HCT116 (cell line): ENCODE data around the gene CIROP. TPM values are rescaled to one million over a fixed set of nuclear protein-coding genes. Genes with fewer than 3 reads are reported as not detected.

ENCODE experiments used
- ATAC-seq: fragments of 200-7000 bp; cut with Tn5 transposase; 2 replicates; pipeline ENCODE4 v1.9.1; 2020; ENCODE audit warnings: mild to moderate bottlenecking, moderate library complexity
- BruUV-seq: library from RNA; stranded (reverse); fragments of 400-500 nt; replicated peaks from 2 replicates; lab custom pipeline; 2021; lab: Mats Ljungman, UMichigan
- CTCF ChIA-PET: fragments of 300-600 bp; sonication (Branson Sonifier 250); formaldehyde crosslinking; loops from one replicate; lab custom pipeline; 2021; ENCODE audit warnings: antibody characterized with exemption; lab: Charles Lee
- POLR2A ChIA-PET: fragments of 300-600, 350-600 bp; sonication (Branson Sonifier 250); formaldehyde crosslinking; loops from one replicate; lab custom pipeline; 2021; ENCODE audit warnings: antibody characterized with exemption; lab: Charles Lee
- RAD21 ChIA-PET, 2 experiments: fragments of 300-600 bp; sonication (Branson Sonifier 250); formaldehyde crosslinking; loops; one replicate each; lab custom pipeline; 2023; ENCODE audit warnings: low total read pairs in 2 of 2; ENCODE audit not compliant: uncharacterized antibody in 2 of 2, unreplicated experiment in 2 of 2, low non-redundant PET in 1 of 2; lab: Charles Lee
- DNase-seq: peaks from one replicate; pipeline ENCODE4 v3.0.0-alpha.2; 2010; ENCODE audit warnings: low read depth, low spot score
- H2AFZ ChIP-seq: fragments of 200-600 bp; shearing (Covaris generic), sonication (generic); 2 replicates; pipeline ENCODE4 v1.6.1; 2017; ENCODE audit warnings: low read depth, mixed run types, mixed read lengths, antibody characterized with exemption, low read length; ENCODE audit not compliant: poor library complexity, severe bottlenecking
- H3K27ac ChIP-seq: 2 replicates; pipeline ENCODE4 v1.5.1; 2012; ENCODE audit warnings: low read depth, low read length
- H3K27me3 ChIP-seq: fragments of 200-600 bp; sonication (generic); 2 replicates; pipeline ENCODE4 v1.6.1; 2016; ENCODE audit warnings: mixed run types, low read length, mixed read lengths; ENCODE audit not compliant: insufficient read depth
- H3K36me3 ChIP-seq, 2 experiments: fragments of 200-500 bp in 1 of 2; fragments of 200-600 bp in 1 of 2; sonication (Bioruptor generic) in 1 of 2; sonication (generic) in 1 of 2; 2 replicates each; pipeline versions ENCODE4 v1.5.1 to v1.6.1; 2014 to 2016; ENCODE audit warnings: low read length in 2 of 2, inconsistent platforms in 1 of 2, mixed read lengths in 1 of 2, mixed run types in 1 of 2; ENCODE audit not compliant: insufficient read depth in 2 of 2, control insufficient read depth in 1 of 2
- H3K4me1 ChIP-seq, 2 experiments: fragments of 200-600 bp in 1 of 2; sonication (generic) in 1 of 2; 2 replicates each; pipeline versions ENCODE4 v1.5.1 to v1.6.1; 2012 to 2017; ENCODE audit warnings: low read length in 2 of 2, inconsistent platforms in 1 of 2, mild to moderate bottlenecking in 1 of 2, mixed read lengths in 1 of 2, mixed run types in 1 of 2, moderate library complexity in 1 of 2; ENCODE audit not compliant: insufficient read depth in 2 of 2, control insufficient read depth in 1 of 2
- H3K4me2 ChIP-seq: fragments of 200-600 bp; sonication (generic); 2 replicates; pipeline ENCODE4 v1.6.1; 2017; ENCODE audit warnings: mixed run types, low read length, mixed read lengths
- H3K4me3 ChIP-seq, 2 experiments: fragments of 200-600 bp in 1 of 2; sonication (generic) in 1 of 2; replicated peaks in 1 of 2; 2 replicates each; pipeline ENCODE4 v1.5.1; 2011 to 2016; ENCODE audit warnings: low read length in 2 of 2, control low read depth in 1 of 2, low read depth in 1 of 2, mild to moderate bottlenecking in 1 of 2, mixed read lengths in 1 of 2, mixed run types in 1 of 2
- H3K79me2 ChIP-seq: fragments of 200-600 bp; sonication (generic); 2 replicates; pipeline ENCODE4 v1.6.1; 2017; ENCODE audit warnings: mild to moderate bottlenecking, mixed run types, low read length, moderate library complexity, mixed read lengths; ENCODE audit not compliant: insufficient read depth
- H3K9ac ChIP-seq: fragments of 200-600 bp; sonication (generic); 2 replicates; pipeline ENCODE4 v1.6.1; 2016; ENCODE audit warnings: low read length, mixed read lengths
- H3K9me2 ChIP-seq: fragments of 200-600 bp; sonication (generic), shearing (Covaris generic); 2 replicates; pipeline ENCODE4 v1.6.1; 2017; ENCODE audit warnings: mixed run types, mild to moderate bottlenecking, moderate library complexity; ENCODE audit not compliant: insufficient read depth
- H3K9me3 ChIP-seq, 2 experiments: fragments of 200-500 bp in 1 of 2; fragments of 200-600 bp in 1 of 2; sonication (Bioruptor generic) in 1 of 2; sonication (generic) in 1 of 2; 2 replicates each; pipeline ENCODE4 v1.6.1; 2014 to 2017; ENCODE audit warnings: low read length in 2 of 2, mixed read lengths in 2 of 2, inconsistent platforms in 1 of 2, low read depth in 1 of 2, mild to moderate bottlenecking in 1 of 2, mixed run types in 1 of 2, moderate library complexity in 1 of 2; ENCODE audit not compliant: control insufficient read depth in 1 of 2, insufficient read depth in 1 of 2
- H4K20me1 ChIP-seq: fragments of 200-600 bp; sonication (generic), shearing (Covaris generic); 2 replicates; pipeline ENCODE4 v1.6.1; 2017; ENCODE audit warnings: mixed run types, mild to moderate bottlenecking, moderate library complexity; ENCODE audit not compliant: insufficient read depth
- CEBPB ChIP-seq: IDR thresholded peaks from 2 replicates; pipeline ENCODE4 v1.6.1; 2012; ENCODE audit warnings: low read depth
- EGR1 ChIP-seq: IDR thresholded peaks from 2 replicates; pipeline ENCODE4 v1.6.1; 2012; ENCODE audit warnings: low read depth
- POLR2A ChIP-seq: IDR thresholded peaks from 2 replicates; pipeline ENCODE4 v1.7.0; 2011; ENCODE audit warnings: borderline replicate concordance; ENCODE audit not compliant: insufficient read depth, insufficient read length; ENCODE audit errors: extremely low read depth
- SIN3A ChIP-seq: IDR thresholded peaks from 2 replicates; pipeline ENCODE4 v1.6.1; 2012; ENCODE audit warnings: low read depth
- SP1 ChIP-seq: IDR thresholded peaks from 2 replicates; pipeline ENCODE4 v1.6.1; 2012; ENCODE audit warnings: low read depth
- intact Hi-C: fragments of 100-400 bp; cut with micrococcal nuclease; formaldehyde crosslinking; loops from 2 replicates; pipeline ENCODE4 v1.10.0; 2022
- total RNA-seq: library from RNA; stranded (reverse); gene quantifications from one replicate; pipeline ENCODE4 v1.2.1, GENCODE V29; 2021; ENCODE audit not compliant: unreplicated experiment
- TF ChIP-seq, protein P1 (sequence below): IDR thresholded peaks from 2 replicates; pipeline ENCODE4 v1.6.1; 2012
- TF ChIP-seq, protein P2 (sequence below), 3 experiments: fragments of 200-600 bp in 1 of 3; sonication (generic) in 1 of 3; IDR thresholded peaks in 2 of 3; conservative IDR thresholded peaks in 1 of 3; 2 replicates each; pipeline ENCODE4 v1.5.1; 2012 to 2017; ENCODE audit warnings: low read depth in 2 of 3, low read length in 2 of 3, antibody characterized with exemption in 1 of 3, borderline replicate concordance in 1 of 3, control low read depth in 1 of 3, mild to moderate bottlenecking in 1 of 3, mixed read lengths in 1 of 3, mixed run types in 1 of 3, moderate library complexity in 1 of 3; ENCODE audit not compliant: insufficient read depth in 1 of 3

CIROP gene
- total RNA-seq, 1 experiment from 2014 or later: not detected

DNA sequence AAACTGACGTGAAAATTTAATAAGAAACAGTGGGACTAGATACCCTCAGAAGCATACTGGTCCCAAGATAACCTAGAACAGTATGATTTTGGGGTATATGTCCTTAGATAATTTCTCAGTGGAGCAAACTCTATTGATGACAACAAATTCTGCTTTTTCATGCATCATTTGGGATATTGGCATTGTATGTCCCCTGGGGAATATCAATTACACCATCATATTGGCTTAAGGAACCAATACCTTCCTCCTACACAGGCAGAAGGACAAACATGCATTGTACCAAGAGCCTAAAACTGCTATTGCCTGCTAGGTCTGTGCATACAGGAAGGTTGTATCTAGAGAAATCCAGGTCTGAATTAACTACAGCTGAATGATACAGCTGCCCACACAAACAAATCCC lies 29.9 kb downstream of the CIROP start:
- DNase-seq (no peak), ATAC-seq (no peak)
- Histone ChIP-seq H3K4me3 (no peak overlapping the region), H3K27ac (no peak overlapping the region), H4K20me1 (no peaks in the 10 kb centered on the region), H3K9me3 (no peaks in the 10 kb centered on the region), H3K4me1 (peaks cover 29 to 59% of the 10 kb centered on the region in 2 experiments), H3K9me2 (no peaks in the 10 kb centered on the region), H3K79me2 (peaks cover 40% of the 10 kb centered on the region)
- BruUV-seq: no TSS peak
- POLR2A ChIA-PET: interaction anchor here (5.4 kb wide), 1 partner anchor 20 kb away, joined by 35 read pairs; the partner anchor contains the start of genes ACIN1 and C14orf119
- TF ChIP-seq SP1 (no peak), SIN3A (no peak), CEBPB (no peak), POLR2A (no peak)
- TF ChIP-seq, all 23 proteins: peak for 0
- Histone ChIP-seq H2AFZ (no peak overlapping the region), H3K27me3 (no peaks in the 10 kb centered on the region), H3K36me3 (peaks cover 48% of the 10 kb centered on the region in 2 experiments), H3K4me2 (no peak overlapping the region), H3K9ac (no peak overlapping the region)
- intact Hi-C loops: no loop called here
- CTCF ChIA-PET: interaction anchor here (1.2 to 1.8 kb wide), 3 partner anchors 17 to 46 kb away, joined by 3 to 5 read pairs (median 4); partner anchors contain the start of genes ACIN1 and C14orf119
- RAD21 ChIA-PET: no interaction called here

DNA sequence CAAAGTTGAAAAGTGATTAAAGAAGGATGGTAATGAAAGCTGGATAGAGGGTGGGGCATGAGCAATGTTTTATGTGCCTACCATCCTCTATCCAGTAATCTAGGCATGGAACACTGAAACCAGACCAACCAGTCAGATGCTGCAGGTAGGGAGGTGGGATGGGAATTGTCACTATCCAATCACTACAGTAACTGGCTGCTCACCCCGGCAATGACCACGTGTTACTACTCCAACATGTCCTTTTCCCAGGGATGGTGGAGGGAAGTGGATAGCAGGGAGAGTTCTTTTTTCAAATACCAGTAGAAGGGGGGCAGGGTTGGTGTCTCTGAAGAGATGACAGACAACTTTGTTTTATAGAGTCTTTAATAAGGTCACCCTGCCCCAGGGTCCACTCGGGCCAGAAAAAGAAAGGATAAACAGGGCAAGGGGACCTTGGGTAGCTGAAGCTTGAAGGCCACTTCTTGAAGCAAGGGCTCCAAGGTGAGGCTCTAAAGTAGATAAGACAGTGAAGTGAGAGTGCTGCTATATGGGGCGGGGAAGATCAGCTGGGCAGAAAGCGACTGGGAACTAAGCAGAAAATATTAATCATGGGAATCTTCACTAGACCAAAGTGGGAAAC lies 32.8 kb downstream of the CIROP start:
- CTCF ChIA-PET: interaction anchor here (0.6 to 2.6 kb wide), 9 partner anchors 9 to 227 kb away, joined by 3 to 14 read pairs (median 11); partner anchors contain the start of genes ACIN1, C14orf119 and CDH24
- H3K36me3 ChIP-seq: peaks cover 35 to 50% of the 10 kb centered on the region in 2 experiments

More for the DNA sequence above, 32.8 kb downstream of the CIROP start:
- BruUV-seq: no TSS peak
- ChIA-PET RAD21 (interaction anchor here in 1 of 2 experiments (0.9 to 1.4 kb wide), 3 partner anchors 23 to 85 kb away, joined by 3 to 4 read pairs (median 3); partner anchors contain the start of genes ACIN1 and C14orf119), POLR2A (interaction anchor here (0.9 to 5.4 kb wide), 5 partner anchors 10 to 89 kb away, joined by 3 to 35 read pairs (median 5); partner anchors contain the start of genes ACIN1, AJUBA, C14orf119 and CDH24)
- H3K9me2 ChIP-seq: no peaks in the 10 kb centered on the region
- H3K4me3 ChIP-seq: peak overlapping the region; percentile 94 to 97; a peak in 3 of 4 replicates
- no peak for DNase-seq
- peak; percentile 65 for ATAC-seq
- peak overlapping the region; percentile 93 for H3K4me2 ChIP-seq
- H2AFZ ChIP-seq: no peak overlapping the region
- no peaks in the 10 kb centered on the region for H3K9me3 ChIP-seq
- H3K9ac ChIP-seq: peak overlapping the region; percentile 95
- peak overlapping the region; percentile 65 for H3K27ac ChIP-seq
- H4K20me1 ChIP-seq: no peaks in the 10 kb centered on the region
- no peaks in the 10 kb centered on the region for H3K27me3 ChIP-seq
- TF ChIP-seq CEBPB: no peak
- no peak for TF ChIP-seq EGR1
- TF ChIP-seq, protein P1, sequence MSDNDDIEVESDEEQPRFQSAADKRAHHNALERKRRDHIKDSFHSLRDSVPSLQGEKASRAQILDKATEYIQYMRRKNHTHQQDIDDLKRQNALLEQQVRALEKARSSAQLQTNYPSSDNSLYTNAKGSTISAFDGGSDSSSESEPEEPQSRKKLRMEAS: peak; percentile 60
- TF ChIP-seq, protein P2, sequence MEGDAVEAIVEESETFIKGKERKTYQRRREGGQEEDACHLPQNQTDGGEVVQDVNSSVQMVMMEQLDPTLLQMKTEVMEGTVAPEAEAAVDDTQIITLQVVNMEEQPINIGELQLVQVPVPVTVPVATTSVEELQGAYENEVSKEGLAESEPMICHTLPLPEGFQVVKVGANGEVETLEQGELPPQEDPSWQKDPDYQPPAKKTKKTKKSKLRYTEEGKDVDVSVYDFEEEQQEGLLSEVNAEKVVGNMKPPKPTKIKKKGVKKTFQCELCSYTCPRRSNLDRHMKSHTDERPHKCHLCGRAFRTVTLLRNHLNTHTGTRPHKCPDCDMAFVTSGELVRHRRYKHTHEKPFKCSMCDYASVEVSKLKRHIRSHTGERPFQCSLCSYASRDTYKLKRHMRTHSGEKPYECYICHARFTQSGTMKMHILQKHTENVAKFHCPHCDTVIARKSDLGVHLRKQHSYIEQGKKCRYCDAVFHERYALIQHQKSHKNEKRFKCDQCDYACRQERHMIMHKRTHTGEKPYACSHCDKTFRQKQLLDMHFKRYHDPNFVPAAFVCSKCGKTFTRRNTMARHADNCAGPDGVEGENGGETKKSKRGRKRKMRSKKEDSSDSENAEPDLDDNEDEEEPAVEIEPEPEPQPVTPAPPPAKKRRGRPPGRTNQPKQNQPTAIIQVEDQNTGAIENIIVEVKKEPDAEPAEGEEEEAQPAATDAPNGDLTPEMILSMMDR (IDR thresholded peaks at IDR 0.05 in 2 of 3, conservative IDR thresholded peaks at IDR 0.05 in 1 of 3; ENCODE audit: borderline replicate concordance in 1 of 3, insufficient read depth in 1 of 3, low read depth in 2 of 3, low read length in 2 of 3): no peak
- peaks cover 66% of the 10 kb centered on the region for H3K79me2 ChIP-seq
- peaks cover 37 to 50% of the 10 kb centered on the region in 2 experiments for H3K4me1 ChIP-seq
- intact Hi-C loops: no loop called here
